Measurements from ENCODE around the gene WDR37.

WDR37 gene

DNA sequence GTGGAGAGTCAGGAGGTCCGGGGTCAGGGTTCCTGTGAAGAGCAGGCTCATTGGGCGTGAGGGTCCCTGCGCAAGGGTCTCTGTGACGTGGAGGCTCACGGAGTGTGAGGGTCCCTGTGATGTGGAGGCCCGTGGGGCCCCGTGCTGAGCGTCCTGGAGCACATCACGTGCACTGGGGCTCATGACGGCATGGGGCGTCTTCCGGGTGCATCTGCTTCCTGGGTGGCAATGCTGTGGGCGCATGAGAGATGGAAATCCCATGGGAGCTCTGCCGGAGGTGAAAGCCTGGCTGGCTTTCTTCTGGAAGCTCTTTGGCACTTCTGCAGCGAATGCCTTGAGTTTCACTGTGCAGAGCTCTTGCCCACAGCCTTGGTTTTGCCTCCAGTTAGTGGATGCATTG is 71.4 kb downstream of the WDR37 start:
- DNase-seq (ENCODE audit: low spot score): no peak

DNA sequence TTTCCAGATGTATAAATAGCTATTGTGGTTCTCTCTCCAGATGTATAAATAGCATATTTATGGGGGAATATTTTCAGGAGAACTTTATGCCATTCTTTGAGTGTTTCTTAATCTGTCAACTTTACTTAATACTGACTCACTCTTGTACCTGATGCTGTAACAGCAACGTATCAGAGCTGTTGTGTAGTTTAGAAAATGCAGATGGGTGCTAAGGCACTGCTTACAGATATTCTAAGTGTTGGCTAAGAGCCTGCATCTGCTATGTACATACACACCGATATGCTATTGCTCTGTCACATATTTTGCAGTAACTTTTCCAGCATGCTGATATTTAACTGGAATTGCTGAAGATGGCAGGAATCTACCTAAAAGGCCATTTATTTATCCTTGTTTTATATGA is 71.9 kb downstream of the WDR37 start:
- DNase-seq (ENCODE audit: low spot score): no peak

DNA sequence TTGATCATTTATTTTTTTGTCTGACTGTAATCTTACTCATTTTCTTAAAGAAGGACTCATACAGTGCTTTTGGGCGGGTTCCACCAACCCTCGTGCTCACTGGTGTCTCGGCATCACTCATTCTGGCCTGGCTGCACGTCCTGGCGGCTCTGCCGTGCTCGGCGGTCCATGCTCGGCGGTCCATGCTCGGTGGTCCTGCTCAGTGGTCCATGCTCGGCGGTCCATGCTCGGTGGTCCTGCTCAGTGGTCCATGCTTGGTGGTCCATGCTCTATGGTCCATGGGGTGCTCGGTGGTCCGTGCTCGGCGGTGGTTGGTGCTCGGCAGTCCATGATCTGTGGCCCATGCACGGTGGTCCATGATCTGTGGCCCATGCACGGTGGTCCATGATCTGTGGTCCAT is 72.5 kb downstream of the WDR37 start:
- no peak for DNase-seq (ENCODE audit: low spot score)

DNA sequence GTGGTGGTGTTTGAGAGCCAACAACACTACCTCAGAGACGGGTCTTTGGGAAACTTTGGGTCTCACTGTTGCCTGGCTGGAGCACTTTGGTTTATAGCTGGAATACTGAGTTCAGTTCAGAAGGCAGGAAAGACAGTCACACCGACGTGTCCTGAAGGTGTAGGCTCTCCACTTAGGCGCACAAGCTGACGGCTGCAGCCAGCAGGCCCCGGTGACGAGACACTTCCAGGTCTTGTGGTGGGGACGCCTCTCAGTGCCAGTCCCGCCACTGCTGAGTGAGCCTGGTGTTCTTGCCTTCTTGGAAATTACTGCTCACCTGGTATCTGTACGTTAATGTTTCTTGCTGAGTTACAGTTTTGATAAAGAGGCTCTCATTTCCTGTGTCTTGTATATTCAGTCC is 74.0 kb downstream of the WDR37 start:
- no peak for DNase-seq (ENCODE audit: low spot score)

DNA sequence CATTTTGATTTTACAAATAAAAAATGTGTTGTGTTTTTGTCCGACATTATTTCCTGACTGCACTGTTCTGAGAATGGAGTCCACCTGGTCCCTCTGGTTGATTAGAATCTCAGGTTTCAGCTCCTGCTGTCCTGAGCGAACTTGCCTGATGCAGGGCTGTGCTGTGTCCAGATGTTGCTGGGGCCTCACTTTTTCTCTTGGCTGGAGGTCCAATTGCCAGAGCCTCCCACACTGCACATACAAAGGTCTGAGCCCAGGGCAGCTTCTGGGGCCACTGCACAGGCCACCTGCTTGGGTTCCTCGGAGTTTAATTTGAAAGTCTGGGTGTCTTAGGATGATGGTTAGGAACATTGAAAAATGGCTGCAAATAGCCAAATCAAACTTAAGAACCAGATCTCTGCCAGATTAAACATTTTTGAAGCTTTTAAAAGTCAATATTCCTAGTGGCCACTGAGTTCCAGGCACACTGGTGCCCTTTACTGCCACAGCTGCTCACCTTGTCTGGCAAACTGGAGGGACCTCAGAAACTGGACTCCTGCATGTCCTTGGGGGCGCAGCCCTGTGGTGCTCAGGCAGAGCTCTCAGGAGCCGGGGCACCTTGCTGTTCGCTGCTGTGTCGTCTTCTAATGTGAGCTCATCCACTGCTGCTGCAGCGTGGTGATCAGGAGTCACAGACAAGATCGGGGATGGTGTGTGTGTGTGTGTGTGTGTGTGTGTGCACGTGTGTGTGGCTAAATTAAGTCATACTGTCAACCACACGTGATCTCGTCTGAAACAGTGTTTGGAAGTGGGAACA is 75.0 kb downstream of the WDR37 start:
- no peak for DNase-seq (ENCODE audit: low spot score)

DNA sequence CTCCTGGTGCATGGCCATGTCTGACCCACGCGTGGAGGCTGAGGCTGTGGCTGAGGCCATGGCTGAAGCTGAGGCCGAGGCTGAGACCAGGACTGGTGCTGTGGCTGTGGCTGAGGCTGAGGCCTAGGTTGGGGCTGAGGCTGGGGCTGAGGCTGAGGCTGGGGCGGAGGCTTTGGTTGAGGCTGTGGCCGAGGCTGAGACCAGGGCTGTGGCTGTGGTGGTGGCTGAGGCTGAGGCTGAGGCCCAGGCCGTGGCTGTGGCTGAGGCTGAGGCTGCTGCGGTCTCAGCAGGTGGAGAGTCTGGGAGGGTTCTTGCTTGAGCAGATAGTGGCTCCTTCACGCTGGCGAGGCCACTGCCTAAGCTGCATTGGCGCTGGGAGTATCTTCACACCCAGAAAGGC is 76.4 kb downstream of the WDR37 start:
- DNase-seq (ENCODE audit: low spot score): no peak

DNA sequence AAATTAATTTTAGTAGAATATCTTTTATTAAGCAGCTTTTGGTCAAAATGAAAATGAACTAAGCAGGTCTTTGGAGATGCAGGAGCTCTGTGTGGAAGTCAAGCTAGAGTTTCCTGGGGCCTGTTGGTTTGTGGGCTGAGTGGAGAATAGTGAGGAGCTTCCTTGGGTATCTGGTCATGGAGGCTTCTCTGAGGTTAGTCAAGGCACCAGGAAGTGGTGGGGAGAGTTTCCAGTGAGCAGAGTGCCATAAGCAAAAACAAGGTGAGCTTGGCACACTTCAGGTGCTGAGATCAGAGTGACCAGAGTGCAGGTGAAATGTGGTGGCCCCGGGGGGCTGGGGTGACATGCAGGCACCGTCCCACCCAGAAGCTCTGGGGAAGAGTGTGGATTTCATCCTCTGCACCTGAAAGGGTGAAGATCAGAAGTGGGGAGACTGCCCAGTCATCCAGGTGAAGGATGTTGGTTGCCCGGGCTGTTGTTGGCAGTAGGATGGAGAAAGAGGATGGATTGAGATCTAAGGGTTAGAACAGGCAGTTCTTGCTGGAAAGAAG is 77.4 kb downstream of the WDR37 start:
- no peak for DNase-seq (ENCODE audit: low spot score)

DNA sequence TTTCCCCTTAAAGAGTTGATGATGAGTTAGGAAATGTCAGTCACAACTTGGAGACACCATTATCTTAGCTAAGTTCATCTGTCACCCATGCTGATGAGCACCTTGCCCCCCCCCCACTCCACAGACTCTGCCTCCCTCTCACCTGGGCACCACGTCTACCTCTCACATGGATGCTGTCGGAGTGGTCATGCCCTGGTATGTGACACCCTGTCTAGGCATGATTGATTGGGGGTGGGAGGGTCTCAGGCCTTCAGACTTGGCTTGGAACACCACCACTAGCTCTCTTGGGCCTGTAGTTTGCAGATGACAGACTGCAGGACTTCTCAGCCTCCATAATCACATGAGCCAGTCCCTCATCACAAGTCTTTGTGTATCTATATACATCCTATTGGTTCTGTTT is 78.0 kb downstream of the WDR37 start:
- DNase-seq (ENCODE audit: low spot score): no peak

DNA sequence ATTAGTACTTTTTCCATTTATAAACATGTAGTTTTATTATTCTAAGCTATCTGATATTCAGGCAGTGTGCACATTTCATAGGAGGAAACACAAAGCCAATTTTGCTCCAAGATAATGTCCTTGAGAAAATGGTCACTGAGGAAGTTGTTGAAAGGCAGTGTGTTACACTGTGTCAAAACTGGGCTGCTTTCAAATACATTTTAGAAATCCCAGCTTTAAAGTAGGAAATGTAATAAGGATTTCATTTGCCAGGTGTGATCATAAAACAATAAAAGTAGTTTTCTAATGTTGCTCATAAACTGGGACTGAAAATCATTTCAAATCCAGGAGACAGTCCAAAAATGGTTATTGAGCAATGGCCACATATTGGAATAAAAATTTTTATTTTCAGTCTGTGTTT is 80.1 kb downstream of the WDR37 start:
- no peak for DNase-seq (ENCODE audit: low spot score)

DNA sequence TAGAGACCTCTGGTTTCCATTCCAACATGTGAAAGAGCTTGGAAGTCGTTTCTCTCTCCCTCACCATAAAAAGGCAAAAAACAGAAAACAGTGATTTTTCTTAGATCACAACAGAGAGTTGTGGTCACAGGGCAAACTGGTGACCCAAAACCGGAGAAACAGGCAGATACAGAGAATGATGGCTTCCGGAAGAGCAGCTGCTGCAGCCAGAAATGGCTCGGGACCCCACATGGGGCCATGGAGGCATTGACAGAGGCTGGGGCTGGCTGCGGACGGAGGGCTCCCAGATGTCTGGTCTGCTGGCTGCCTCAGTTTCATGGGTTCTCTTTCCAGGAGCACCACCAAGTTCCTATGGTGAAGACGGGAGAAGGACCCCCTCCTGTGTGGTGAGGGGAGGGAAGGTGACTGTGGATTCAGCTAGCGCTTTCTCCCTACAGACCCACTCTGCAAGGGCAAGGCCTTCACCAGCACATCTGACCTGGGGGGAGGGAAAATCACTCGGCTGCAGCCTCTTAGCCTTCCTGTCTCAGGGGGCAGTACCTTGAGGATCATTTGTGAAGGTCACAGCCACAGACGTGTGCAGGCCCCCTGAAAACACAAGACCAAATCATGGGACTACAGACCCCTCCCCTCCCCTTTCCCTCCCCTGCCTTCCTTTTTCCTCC is 81.4 kb downstream of the WDR37 start:
- DNase-seq (ENCODE audit: low spot score): no peak

DNA sequence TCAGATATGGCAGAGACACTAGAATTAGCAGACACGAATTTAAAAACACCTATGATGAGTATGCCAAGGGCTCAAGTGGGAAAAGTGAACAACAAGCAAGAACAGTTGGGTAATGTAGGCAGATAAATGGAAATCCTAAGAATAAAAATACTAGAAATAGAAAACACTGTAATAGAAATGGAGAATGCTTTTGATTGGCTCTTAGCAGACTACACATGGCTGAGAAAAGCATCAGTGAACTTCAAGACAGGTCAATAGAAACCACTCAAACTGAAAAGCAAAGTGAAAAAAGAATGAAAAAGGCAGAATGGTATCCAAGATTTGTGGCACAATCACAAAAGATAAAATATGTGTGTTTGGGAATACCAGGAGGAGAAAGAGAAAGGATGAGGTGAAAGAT is 82.3 kb downstream of the WDR37 start:
- DNase-seq (ENCODE audit: low spot score): no peak

DNA sequence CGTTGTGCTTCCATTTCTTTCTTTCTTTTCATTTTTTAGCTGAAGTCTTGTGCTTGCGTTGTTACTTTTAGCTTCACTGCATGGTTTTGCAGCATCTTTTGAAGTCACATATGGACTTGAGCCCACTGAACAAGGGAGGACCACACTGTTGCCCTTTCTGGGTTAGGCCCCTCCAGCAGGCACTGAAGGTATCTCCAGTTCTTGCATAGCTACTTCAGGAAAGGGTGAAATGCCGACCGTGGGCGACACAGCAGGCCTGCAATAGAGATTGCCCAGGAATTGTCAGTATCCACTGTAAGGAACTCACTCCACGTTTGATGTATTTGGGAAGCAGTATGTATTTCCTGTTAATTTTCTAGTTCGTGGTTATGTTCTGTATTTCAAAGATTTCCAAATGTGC is 85.1 kb downstream of the WDR37 start:
- no peak for DNase-seq (ENCODE audit: low spot score)

DNA sequence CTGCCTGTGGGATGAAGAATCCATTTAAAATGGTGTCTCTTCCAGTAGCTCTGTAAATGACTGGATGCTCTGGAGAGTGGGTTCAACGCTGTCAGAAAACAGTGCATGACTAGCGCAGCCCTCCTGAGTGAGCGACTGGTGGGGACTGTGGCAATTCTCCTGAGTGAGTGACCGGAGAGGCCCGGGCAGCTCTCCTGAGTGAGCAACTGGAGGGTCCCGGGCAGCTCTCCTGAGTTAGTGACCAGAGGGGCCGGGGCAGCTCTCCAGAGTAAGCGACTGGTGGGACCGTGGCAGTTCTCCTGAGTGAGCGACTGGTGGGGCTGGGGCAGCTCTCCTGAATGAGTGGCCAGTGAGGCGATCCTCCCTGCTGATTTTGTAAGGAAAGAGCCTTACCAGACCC is 85.5 kb downstream of the WDR37 start:
- no peak for DNase-seq (ENCODE audit: low spot score)

DNA sequence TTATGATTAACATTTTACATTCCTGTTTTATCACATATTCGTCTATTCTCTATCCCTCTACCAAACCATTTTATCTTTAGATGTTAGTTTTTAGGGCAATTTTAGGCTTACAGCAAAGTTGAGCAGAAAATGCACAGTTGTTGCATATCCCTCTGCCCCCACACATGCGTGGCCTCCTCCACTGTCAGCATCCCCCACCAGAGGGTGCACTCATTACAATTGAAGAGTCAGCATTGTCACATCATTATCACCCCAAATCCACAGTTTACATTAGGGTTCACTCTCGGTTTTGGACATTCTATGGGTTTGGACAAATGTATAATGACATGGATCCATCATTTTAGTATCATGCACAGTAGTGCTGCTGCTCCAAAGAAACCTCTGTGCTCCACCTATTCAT is 86.4 kb downstream of the WDR37 start:
- DNase-seq (ENCODE audit: low spot score): peak; percentile 37

DNA sequence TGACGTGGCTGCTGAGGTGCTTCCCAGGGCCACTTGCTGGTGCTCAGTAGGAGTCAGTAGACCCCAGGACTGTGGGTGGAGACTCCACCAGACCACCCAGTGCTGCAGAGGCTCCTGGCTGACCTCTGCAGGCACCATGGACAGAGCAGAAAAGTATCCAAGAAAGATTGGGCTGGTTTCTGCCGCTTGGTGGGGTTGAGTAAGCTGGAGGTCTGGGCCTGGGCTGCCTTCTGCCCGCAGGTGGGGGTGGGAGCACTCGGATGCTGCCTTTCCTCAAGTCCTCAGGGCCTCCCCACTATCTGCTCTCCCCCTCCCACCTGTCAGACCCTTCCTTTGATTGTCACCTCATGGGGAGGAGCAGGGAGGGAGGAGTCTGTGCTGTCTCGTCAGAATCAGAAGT is 91.6 kb downstream of the WDR37 start:
- DNase-seq (ENCODE audit: low spot score): no peak

DNA sequence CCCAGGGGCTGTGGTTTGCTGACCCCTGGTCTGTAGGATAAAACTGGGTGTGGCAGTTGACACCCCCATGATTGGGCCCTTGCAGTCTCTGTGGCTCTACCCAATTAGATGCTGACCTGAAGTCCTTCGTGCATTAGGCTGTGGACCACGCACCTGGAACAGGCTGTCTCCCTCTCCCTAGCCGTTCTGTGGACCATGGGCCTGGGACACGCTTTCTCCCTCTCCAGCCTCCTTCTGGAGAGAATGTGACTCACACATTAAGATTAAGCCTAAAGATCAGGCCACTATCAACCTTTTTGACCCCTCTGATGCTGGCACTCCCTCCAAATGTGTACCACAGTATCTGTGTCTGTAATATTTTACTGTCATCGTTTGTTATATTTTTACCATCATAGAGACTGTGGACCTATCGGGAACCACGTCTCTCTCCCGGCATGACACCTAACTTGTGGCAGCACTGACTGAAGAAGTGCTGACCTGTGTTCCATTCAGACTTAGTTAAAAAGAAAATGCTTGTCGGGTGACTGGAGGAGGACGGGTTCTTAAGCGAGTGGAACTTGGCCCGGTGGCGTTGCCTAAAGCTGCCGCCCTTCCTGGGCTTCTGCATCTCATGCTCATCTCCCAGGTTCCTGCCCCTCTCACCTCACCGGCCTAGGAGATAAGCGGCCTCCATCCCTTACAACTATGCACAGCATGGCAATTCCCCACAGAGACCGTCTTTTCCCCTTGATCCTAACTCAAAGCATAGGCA is 92.8 kb downstream of the WDR37 start:
- no peak for DNase-seq (ENCODE audit: low spot score)

DNA sequence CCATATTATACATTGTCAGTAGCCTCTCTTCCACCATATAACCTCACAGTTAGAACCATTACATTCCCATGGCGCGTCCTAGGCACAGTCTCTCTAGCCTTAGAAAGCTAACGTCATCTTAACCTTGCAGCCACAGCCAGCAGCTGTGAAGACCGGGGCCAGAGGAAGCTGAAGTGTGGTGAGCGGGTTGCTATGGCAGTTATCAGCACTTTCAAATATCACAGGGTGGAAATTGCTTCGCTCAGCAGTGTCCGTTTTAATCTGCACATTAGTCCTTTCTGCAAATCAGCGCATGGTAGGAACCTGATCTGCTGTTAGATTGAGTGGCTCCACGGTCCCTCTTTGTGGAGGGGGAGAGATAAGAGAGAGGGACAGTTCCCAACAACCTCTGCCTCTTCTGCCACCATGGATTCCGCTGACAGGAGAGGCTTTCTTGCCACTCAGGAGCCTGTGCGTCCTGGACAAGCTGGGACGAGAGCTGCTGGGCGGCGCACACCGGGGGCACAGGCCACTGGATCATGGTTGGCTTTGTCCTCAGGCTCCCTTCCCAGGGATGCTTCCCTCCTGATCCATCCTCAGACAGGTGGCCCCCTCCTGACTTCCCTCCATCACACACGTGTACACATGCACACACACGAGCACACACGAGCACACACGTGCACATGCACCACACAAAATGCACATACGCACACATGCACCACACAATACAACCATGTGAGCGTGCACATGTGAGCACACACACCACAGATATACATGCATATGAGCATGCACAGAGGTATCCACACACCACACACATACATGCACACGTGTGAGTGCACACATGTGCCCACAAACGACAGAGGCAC is 93.8 kb downstream of the WDR37 start:
- DNase-seq (ENCODE audit: low spot score): no peak

DNA sequence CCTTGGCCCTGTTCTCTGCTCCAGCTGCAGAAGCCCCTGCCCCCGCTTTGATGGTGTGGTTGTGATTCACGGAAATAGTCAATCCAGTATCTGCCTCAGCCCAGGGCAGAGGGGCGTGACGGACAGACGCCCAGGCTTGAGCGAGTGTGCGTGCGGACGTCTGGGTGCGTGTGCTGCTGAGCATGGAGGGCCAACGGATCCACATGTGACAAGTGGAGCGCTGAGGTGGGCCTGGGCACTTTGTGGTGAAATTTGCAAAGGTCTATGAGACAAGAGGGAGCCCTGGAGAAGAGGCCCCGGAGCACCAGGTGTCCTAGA is 94.4 kb downstream of the WDR37 start:
- no peak for DNase-seq (ENCODE audit: low spot score)

DNA sequence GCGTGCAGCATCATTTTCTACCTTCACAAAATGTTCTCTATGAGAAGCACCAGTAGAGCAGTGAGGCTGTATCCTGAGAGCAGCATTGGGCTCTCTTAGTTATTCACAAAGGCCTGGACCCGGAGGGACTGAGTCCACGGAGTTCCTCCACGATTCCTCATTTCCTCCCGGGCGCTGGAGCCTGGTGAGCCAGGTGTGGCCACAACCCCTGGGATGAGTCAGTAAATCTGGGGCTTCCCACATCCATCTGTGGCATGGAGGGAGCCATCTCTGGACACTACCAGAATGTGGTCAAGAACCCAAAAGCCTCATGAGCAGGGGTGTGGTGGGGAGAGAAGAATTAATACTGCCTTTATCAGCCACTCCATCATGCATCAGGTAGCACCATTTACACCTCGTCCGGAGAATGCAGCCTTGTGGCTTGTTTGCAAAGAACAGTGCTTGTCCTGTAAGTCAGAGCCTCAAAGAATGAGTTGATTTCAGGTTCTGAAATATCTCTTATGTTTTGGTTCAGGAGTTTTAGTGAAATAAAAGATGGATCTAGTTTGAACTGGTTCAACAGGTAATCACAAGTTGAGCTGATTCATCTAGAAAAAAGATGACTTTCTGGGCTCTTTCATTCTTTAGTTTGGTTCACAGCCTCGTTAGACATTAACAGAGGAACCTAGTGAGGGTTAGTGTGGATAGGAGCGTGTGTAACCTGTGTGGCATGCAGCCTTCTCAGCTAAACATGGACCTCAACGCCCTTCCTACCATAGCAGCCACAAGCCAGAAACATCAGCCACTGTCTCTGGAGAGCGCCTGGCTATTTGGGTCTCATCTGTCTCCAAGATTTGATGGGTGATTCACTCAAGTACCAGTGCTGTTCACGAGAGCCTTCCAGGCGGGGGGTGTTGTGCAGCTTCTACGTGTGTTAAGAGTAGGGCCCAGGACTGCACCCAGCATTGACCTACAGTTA is 95.2 kb downstream of the WDR37 start:
- no peak for DNase-seq (ENCODE audit: low spot score)

DNA sequence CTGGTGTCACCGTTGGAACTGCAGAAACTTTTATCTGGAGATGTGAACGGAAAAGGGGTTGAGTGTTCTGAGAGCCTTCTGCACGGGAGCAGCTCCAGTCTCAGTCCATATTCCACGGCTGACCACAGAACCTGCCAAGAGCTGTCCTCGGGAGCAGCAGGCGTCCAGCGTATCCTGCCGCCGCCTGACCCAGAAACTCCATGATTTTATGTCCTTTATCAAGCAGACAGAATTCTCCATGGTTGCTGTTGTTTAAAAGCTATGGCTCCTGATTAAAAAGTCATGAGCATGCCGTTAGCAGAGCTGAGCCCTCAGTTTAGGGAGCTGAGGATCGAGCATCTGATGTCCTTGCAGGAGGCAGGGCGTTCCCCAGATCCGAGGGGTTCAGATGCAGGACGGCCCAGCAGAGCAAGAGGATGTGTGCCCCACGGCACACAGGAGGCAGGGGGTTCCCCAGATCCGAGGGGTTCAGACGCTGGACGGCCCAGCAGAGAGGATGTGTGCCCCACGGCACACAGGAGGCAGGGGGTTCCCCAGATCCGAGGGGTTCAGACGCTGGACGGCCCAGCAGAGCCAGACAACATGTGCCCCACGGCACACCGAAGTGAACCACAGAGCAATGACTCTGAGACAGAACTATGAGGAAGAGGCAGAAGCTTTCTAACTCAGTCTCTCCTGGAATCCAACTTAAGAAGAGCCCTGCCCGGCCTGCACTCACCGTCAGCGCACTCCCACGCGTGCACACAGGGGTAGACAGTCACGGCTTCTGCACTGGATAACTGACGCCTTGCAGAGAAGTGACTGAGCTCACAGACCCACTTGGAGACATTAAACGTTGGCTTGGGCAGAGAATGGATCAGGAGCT is 96.4 kb downstream of the WDR37 start:
- no peak for DNase-seq (ENCODE audit: low spot score)
